Mammary epithelial cell (primary cell): Measurements from ENCODE around the gene SETD9.

ENCODE experiments used
- CTCF ChIP-seq, 2 donors: IDR thresholded peaks in 1 of 2; conservative IDR thresholded peaks in 1 of 2; 2 replicates each; pipeline ENCODE4 v1.5.1; 2011 to 2012; ENCODE audit warnings: inconsistent platforms in 2 of 2, low read length in 2 of 2, mild to moderate bottlenecking in 2 of 2, control low read depth in 1 of 2, low read depth in 1 of 2; ENCODE audit not compliant: insufficient read depth in 1 of 2; ENCODE audit errors: extremely low read depth in 1 of 2
- EZH2 ChIP-seq: IDR thresholded peaks from 2 replicates; pipeline ENCODE4 v1.6.1; 2012; ENCODE audit warnings: low read length, inconsistent platforms, borderline replicate concordance

GRCh38 chr5:56908942-56909293 is 478 bp upstream of the SETD9 start:
- TF ChIP-seq CTCF (conservative IDR thresholded peaks at IDR 0.05 in 1 of 2, IDR thresholded peaks at IDR 0.05 in 1 of 2; ENCODE audit: extremely low read depth in 1 of 2, insufficient read depth in 1 of 2, low read depth in 1 of 2, low read length in 2 of 2) (no peak), EZH2 (no peak)
